LNCaP clone FGC (cell line): Measurements from ENCODE around the gene CDK16.

Experiments used
- DNase-seq: peaks from one replicate; pipeline ENCODE4 v3.0.0-alpha.2; 2011; ENCODE audit warnings: low read depth
- H3K4me3 ChIP-seq: 2 replicates; pipeline ENCODE4 v1.5.1; 2011; ENCODE audit warnings: mild to moderate bottlenecking, low read depth, low read length, control low read depth
- TF ChIP-seq, protein P1 (sequence below): IDR thresholded peaks from 2 replicates; pipeline ENCODE4 v1.5.1; 2012; ENCODE audit warnings: mild to moderate bottlenecking; ENCODE audit not compliant: control insufficient read depth, insufficient read depth; ENCODE audit errors: extremely low read depth

Gene CDK16

DNA sequence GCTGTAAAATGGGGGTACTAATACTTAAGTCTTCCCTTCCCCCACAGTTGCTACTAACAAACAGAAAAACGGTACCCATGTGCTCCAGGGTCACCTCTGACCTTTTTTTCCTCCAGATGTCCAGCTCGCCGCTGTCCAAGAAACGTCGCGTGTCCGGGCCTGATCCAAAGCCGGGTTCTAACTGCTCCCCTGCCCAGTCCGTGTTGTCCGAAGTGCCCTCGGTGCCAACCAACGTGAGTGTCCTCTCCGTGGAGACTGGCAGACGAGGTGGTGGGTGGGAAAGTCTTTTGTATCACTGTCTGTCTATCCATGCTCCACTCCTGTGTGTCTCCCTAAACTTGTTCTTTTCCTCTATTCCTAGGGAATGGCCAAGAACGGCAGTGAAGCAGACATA, 19.8 kb upstream of the CDK16 start:
- no peak for DNase-seq
- no peak overlapping the region for H3K4me3 ChIP-seq
- TF ChIP-seq, protein P1, sequence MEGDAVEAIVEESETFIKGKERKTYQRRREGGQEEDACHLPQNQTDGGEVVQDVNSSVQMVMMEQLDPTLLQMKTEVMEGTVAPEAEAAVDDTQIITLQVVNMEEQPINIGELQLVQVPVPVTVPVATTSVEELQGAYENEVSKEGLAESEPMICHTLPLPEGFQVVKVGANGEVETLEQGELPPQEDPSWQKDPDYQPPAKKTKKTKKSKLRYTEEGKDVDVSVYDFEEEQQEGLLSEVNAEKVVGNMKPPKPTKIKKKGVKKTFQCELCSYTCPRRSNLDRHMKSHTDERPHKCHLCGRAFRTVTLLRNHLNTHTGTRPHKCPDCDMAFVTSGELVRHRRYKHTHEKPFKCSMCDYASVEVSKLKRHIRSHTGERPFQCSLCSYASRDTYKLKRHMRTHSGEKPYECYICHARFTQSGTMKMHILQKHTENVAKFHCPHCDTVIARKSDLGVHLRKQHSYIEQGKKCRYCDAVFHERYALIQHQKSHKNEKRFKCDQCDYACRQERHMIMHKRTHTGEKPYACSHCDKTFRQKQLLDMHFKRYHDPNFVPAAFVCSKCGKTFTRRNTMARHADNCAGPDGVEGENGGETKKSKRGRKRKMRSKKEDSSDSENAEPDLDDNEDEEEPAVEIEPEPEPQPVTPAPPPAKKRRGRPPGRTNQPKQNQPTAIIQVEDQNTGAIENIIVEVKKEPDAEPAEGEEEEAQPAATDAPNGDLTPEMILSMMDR = no peak

DNA sequence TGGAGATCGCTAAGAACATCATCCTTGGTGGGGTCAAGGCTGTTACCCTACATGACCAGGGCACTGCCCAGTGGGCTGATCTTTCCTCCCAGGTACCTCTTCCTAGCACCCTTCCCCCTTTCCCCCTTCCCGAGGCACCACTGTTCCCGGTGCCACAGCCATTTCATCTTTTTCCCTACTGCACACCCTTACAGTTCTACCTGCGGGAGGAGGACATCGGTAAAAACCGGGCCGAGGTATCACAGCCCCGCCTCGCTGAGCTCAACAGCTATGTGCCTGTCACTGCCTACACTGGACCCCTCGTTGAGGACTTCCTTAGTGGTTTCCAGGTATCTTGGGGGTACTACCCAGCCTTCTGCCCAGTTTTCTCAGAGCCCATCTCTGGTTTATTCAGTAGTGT, 19.2 kb upstream of the CDK16 start:
- no peak for DNase-seq
- TF ChIP-seq, protein P1 = no peak
- no peak overlapping the region for H3K4me3 ChIP-seq

DNA sequence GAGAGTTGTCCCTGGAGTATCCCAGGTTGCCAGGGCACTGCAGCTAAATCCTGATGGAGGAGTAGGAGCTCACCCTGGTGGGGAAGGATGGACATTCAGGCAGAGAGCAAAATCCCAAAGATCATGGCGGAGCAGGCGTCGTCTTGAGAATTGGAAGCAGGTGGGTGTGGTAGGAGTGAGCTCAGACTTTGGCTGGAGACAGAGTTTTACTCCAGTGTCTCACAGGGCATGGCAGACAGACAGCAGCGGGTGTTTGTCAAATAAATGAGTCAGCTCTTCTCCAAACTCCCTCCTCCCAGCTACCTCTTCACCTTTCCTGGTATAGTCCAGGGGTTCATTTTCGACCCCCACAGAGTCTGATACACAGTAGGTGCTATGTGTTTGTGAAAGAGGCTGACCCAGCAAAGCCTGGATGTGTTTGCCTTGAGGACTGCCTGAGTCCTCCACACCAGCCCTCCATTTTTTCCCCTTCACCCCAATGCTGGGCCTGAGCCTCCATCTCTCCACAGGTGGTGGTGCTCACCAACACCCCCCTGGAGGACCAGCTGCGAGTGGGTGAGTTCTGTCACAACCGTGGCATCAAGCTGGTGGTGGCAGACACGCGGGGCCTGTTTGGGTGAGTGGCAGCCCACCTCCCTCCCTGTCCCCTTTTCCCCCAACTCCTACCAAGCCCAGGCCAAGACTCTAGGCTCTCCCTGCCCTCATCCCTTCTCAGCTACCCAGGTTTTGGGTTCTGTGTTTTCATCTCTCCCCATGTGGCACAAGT, 17.9 kb upstream of the CDK16 start:
- DNase-seq = peak; percentile 62
- TF ChIP-seq, protein P1 = peak; percentile 32; the same call in 1 of the 2 replicates
- no peak overlapping the region for H3K4me3 ChIP-seq

DNA sequence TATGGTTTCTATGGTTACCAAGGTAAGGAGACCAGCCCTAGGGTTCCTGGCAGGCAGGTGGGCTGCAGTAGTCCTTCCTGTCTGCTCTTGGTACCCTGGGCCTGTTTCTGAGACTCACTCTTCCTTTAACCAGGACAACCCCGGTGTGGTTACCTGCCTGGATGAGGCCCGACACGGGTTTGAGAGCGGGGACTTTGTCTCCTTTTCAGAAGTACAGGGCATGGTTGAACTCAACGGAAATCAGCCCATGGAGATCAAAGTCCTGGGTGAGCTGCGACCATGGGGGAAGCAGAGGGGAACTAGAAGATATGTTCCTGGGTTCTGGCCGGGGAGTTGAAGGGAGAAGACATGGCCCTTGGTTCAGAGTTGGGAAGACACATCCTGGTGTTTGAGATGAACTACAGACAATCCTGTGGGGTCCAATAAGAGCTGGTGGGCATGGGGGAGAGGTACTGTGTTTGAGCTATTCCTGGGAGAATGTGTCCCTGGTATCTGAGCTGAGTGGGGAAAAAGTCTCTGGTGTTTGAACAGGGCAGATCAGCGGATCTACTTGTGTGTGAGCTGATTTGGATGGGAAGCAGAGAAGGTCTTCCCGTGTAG, 17.0 kb upstream of the CDK16 start:
- TF ChIP-seq, protein P1 = no peak
- H3K4me3 ChIP-seq = no peak overlapping the region
- no peak for DNase-seq

DNA sequence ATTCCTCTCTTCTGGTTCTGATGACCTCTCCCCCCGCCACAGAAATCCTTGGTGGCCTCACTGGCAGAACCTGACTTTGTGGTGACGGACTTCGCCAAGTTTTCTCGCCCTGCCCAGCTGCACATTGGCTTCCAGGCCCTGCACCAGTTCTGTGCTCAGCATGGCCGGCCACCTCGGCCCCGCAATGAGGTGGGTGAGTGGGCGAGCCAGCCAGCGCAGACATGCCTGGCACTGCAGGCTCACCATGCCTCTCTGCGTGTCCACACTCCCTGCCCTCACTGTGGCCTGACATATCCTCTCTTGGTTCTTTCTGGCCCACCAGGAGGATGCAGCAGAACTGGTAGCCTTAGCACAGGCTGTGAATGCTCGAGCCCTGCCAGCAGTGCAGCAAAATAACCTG, 16.2 kb upstream of the CDK16 start:
- TF ChIP-seq, protein P1 = no peak
- H3K4me3 ChIP-seq = no peak overlapping the region
- DNase-seq = no peak

DNA sequence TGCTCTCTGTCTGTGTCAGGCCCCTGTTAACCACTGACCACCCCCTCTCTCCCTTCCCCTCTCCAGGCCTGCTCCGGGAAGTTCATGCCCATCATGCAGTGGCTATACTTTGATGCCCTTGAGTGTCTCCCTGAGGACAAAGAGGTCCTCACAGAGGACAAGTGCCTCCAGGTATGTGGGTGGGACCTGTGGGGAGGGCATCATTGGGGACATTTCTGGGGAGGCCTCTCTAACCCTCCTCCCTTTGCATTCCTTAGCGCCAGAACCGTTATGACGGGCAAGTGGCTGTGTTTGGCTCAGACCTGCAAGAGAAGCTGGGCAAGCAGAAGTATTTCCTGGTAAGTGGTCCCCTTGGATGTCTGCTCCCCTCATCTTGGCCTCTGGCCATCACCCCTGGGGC, 15.6 kb upstream of the CDK16 start:
- H3K4me3 ChIP-seq = no peak overlapping the region
- TF ChIP-seq, protein P1 = no peak
- no peak for DNase-seq

DNA sequence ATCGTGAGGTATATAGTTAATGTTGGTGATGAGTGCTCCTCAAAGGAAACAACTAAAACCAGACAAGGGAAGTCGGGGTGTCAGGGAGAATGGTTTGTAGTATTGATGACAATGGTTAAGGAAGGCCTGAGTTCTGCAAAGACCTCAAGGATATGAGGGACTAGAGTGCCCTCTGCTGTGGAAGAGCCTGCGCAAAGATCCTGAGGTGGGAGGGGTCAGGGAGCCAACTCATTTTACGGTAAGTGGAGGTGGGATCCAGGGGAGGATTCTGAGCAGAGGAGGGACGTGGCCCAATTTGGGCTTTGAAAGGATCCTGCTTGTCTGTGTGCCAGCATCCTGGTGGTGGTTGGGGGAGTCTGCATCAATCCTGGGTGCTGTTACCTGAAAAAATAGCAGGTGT, 13.5 kb upstream of the CDK16 start:
- no peak for DNase-seq
- no peak overlapping the region for H3K4me3 ChIP-seq
- TF ChIP-seq, protein P1 = no peak
